Neural cell (in vitro differentiated cells): Measurements from ENCODE around the gene USP3. TPM values are rescaled to one million over a fixed set of nuclear protein-coding genes. Genes with fewer than 3 reads are reported as not detected.

Experiments
- H2AFZ ChIP-seq: fragments of 200-600, 300-800 bp; sonication (generic), shearing (Covaris generic); 2 replicates; pipeline ENCODE4 v1.6.0; 2014; ENCODE audit warnings: low read depth, mild to moderate bottlenecking, antibody characterized with exemption, low read length, moderate library complexity
- H3F3A ChIP-seq: fragments of 200-600 bp; shearing (Covaris generic); 2 replicates; pipeline ENCODE4 v1.6.1; 2016; ENCODE audit warnings: mild to moderate bottlenecking, moderate library complexity, mixed read lengths, antibody characterized with exemption, low read length; ENCODE audit not compliant: insufficient read depth, poor library complexity, severe bottlenecking
- H3K27ac ChIP-seq: fragments of 200-600, 300-800 bp; sonication (generic), shearing (Covaris generic); 2 replicates; pipeline ENCODE4 v1.5.1; 2014; ENCODE audit warnings: mild to moderate bottlenecking, low read length, moderate library complexity
- H3K27me3 ChIP-seq: fragments of 300-800, 200-600 bp; sonication (generic), shearing (Covaris generic); 2 replicates; pipeline ENCODE4 v1.6.0; 2014; ENCODE audit warnings: mild to moderate bottlenecking, low read depth, low read length, moderate library complexity; ENCODE audit not compliant: insufficient read depth
- H3K36me3 ChIP-seq: fragments of 300-800, 200-600 bp; sonication (generic), shearing (Covaris generic); 2 replicates; pipeline ENCODE4 v1.5.1; 2014; ENCODE audit warnings: mild to moderate bottlenecking, antibody characterized with exemption, low read length, moderate library complexity; ENCODE audit not compliant: insufficient read depth
- H3K4me2 ChIP-seq: fragments of 300-800, 200-600 bp; sonication (generic), shearing (Covaris generic); 2 replicates; pipeline ENCODE4 v1.6.0; 2014; ENCODE audit warnings: mild to moderate bottlenecking, low read length
- H3K4me3 ChIP-seq: fragments of 300-800, 200-600 bp; sonication (generic), shearing (Covaris generic); 2 replicates; pipeline ENCODE4 v1.5.1; 2014; ENCODE audit warnings: mild to moderate bottlenecking, low read length, moderate library complexity
- H3K79me2 ChIP-seq: fragments of 200-600 bp; shearing (Covaris generic); replicated peaks from 2 replicates; pipeline ENCODE4 v1.6.0; 2014; ENCODE audit warnings: mild to moderate bottlenecking, low read length, moderate library complexity; ENCODE audit not compliant: insufficient read depth
- H3K9ac ChIP-seq: fragments of 300-800, 200-600 bp; sonication (generic), shearing (Covaris generic); 2 replicates; pipeline ENCODE4 v1.6.1; 2016; ENCODE audit warnings: mild to moderate bottlenecking, low read length, mixed read lengths
- H3K9me2 ChIP-seq: fragments of 200-600 bp; shearing (Covaris generic); 2 replicates; pipeline ENCODE4 v1.6.1; 2016; ENCODE audit warnings: mild to moderate bottlenecking, low read length, mixed read lengths; ENCODE audit not compliant: insufficient read depth
- H3K9me3 ChIP-seq: fragments of 200-600, 300-800 bp; sonication (generic), shearing (Covaris generic); 2 replicates; pipeline ENCODE4 v1.6.1; 2016; ENCODE audit warnings: mild to moderate bottlenecking, mixed run types, low read length, moderate library complexity, mixed read lengths
- H4K20me1 ChIP-seq: fragments of 200-600 bp; shearing (Covaris generic); 2 replicates; pipeline ENCODE4 v1.6.1; 2016; ENCODE audit warnings: mild to moderate bottlenecking, mixed run types; ENCODE audit not compliant: insufficient read depth
- EP300 ChIP-seq: fragments of 450-650 bp; conservative IDR thresholded peaks from 2 replicates; pipeline ENCODE4 v1.6.1; 2014; ENCODE audit warnings: antibody characterized with exemption, mild to moderate bottlenecking, moderate library complexity; ENCODE audit not compliant: poor library complexity, severe bottlenecking
- EZH2 ChIP-seq: fragments of 200-600, 300-800 bp; shearing (Covaris generic), sonication (generic); IDR thresholded peaks from 2 replicates; pipeline ENCODE4 v1.6.1; 2014; ENCODE audit warnings: antibody characterized with exemption, low read length, borderline replicate concordance, mild to moderate bottlenecking; ENCODE audit not compliant: insufficient read depth, poor library complexity, severe bottlenecking
- MXI1 ChIP-seq: fragments of 450-650 bp; conservative IDR thresholded peaks from 2 replicates; pipeline ENCODE4 v1.6.1; 2014; ENCODE audit warnings: antibody characterized with exemption, mild to moderate bottlenecking; ENCODE audit not compliant: poor library complexity, severe bottlenecking
- POLR2AphosphoS5 ChIP-seq: IDR thresholded peaks from 2 replicates; pipeline ENCODE4 v1.6.1; 2012
- RAD21 ChIP-seq: fragments of 450-650 bp; conservative IDR thresholded peaks from 2 replicates; pipeline ENCODE4 v1.6.1; 2014; ENCODE audit warnings: antibody characterized with exemption, mild to moderate bottlenecking, moderate library complexity
- SMC3 ChIP-seq: fragments of 450-650 bp; conservative IDR thresholded peaks from 2 replicates; pipeline ENCODE4 v1.6.1; 2014; ENCODE audit warnings: antibody characterized with exemption, mild to moderate bottlenecking, moderate library complexity; ENCODE audit not compliant: poor library complexity
- TAF1 ChIP-seq: IDR thresholded peaks from 2 replicates; pipeline ENCODE4 v1.6.1; 2012; ENCODE audit warnings: low read depth
- polyA plus RNA-seq: library from polyadenylated mRNA; depleted of rRNA; stranded (reverse); fragments of >200 nt; gene quantifications from 2 replicates; pipeline ENCODE4 v1.2.3, GENCODE V29; 2014
- TF ChIP-seq, protein P1 (sequence below): IDR thresholded peaks from 2 replicates; pipeline ENCODE4 v1.6.1; 2012; ENCODE audit warnings: borderline replicate concordance
- TF ChIP-seq, protein P2 (sequence below): fragments of 450-650 bp; IDR thresholded peaks from 2 replicates; pipeline ENCODE4 v1.5.1; 2014; ENCODE audit warnings: antibody characterized with exemption, mild to moderate bottlenecking, moderate library complexity; ENCODE audit not compliant: poor library complexity, severe bottlenecking

The USP3 gene
- polyA plus RNA-seq, 1 donor from 2014 or later: 68.0 TPM

DNA sequence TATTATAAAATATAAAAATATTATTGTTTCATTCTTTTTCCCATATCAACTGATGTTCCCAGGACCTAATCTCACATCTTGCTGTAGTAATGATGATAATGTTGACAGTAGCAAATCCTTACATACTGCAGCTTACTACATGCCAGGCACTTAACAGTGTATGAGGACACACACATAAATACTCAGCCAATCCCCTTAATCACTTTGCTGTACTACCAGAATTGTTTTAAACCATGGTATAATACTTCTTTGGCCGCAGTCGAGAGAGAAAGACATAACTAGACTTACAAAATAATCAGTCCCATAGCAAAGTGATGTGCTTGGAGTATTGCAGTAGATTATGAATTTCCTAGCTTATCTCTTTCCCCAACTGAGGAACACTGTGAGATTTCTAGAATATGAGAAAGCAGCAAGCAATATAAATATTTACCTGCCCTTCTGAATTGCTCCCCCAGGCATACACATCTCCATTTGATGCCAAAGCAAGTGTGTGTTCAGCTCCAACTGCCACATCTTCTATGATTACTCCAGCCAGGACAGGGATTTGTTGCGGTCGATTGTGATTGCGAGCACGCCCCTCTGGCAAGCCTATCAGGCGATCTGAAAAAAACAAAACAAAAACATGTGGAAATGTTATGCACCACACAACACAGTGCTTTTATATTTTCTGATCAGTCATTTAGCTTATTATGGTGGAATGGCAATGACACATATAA lies 125.8 kb downstream of the USP3 start:
- no peak overlapping the region for H3K9ac ChIP-seq
- no peaks in the 10 kb centered on the region for H3K9me2 ChIP-seq
- peaks cover 19% of the 10 kb centered on the region for H3K36me3 ChIP-seq
- H3K4me3 ChIP-seq: no peak overlapping the region
- no peaks in the 10 kb centered on the region for H4K20me1 ChIP-seq
- H2AFZ ChIP-seq: no peak overlapping the region
- no peak overlapping the region for H3K27ac ChIP-seq
- H3K79me2 ChIP-seq: no peaks in the 10 kb centered on the region
- TF ChIP-seq POLR2AphosphoS5 (no peak), SMC3 (no peak), EZH2 (no peak), RAD21 (no peak), TAF1 (no peak), EP300 (no peak), MXI1 (no peak)
- TF ChIP-seq, protein P1, sequence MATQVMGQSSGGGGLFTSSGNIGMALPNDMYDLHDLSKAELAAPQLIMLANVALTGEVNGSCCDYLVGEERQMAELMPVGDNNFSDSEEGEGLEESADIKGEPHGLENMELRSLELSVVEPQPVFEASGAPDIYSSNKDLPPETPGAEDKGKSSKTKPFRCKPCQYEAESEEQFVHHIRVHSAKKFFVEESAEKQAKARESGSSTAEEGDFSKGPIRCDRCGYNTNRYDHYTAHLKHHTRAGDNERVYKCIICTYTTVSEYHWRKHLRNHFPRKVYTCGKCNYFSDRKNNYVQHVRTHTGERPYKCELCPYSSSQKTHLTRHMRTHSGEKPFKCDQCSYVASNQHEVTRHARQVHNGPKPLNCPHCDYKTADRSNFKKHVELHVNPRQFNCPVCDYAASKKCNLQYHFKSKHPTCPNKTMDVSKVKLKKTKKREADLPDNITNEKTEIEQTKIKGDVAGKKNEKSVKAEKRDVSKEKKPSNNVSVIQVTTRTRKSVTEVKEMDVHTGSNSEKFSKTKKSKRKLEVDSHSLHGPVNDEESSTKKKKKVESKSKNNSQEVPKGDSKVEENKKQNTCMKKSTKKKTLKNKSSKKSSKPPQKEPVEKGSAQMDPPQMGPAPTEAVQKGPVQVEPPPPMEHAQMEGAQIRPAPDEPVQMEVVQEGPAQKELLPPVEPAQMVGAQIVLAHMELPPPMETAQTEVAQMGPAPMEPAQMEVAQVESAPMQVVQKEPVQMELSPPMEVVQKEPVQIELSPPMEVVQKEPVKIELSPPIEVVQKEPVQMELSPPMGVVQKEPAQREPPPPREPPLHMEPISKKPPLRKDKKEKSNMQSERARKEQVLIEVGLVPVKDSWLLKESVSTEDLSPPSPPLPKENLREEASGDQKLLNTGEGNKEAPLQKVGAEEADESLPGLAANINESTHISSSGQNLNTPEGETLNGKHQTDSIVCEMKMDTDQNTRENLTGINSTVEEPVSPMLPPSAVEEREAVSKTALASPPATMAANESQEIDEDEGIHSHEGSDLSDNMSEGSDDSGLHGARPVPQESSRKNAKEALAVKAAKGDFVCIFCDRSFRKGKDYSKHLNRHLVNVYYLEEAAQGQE: no peak
- TF ChIP-seq, protein P2, sequence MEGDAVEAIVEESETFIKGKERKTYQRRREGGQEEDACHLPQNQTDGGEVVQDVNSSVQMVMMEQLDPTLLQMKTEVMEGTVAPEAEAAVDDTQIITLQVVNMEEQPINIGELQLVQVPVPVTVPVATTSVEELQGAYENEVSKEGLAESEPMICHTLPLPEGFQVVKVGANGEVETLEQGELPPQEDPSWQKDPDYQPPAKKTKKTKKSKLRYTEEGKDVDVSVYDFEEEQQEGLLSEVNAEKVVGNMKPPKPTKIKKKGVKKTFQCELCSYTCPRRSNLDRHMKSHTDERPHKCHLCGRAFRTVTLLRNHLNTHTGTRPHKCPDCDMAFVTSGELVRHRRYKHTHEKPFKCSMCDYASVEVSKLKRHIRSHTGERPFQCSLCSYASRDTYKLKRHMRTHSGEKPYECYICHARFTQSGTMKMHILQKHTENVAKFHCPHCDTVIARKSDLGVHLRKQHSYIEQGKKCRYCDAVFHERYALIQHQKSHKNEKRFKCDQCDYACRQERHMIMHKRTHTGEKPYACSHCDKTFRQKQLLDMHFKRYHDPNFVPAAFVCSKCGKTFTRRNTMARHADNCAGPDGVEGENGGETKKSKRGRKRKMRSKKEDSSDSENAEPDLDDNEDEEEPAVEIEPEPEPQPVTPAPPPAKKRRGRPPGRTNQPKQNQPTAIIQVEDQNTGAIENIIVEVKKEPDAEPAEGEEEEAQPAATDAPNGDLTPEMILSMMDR: no peak
- no peaks in the 10 kb centered on the region for H3K27me3 ChIP-seq
- no peak overlapping the region for H3K4me2 ChIP-seq
- H3F3A ChIP-seq: no peaks in the 10 kb centered on the region
- no peaks in the 10 kb centered on the region for H3K9me3 ChIP-seq

DNA sequence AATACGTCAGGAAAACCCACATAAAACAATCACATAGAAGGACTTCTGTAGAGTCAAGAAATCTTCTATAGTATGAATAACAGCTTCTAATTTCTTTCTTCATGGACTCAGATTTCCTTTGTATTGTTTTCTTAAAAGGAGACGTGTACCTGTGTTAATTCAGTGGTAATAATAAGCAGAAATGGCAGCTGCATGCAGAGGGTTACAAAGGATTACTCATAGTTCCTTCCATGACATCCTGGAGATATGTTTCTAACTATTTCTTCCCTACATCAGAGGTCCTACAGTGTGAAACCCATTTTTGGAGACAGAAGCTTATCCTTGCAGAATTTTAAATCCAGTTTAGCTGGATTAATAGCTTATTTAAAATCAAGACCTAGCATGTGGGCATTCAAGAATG lies 128.9 kb downstream of the USP3 start:
- Histone ChIP-seq H3K27ac (no peak overlapping the region), H3K4me2 (no peak overlapping the region), H4K20me1 (no peaks in the 10 kb centered on the region), H3F3A (no peaks in the 10 kb centered on the region), H2AFZ (no peak overlapping the region), H3K27me3 (no peaks in the 10 kb centered on the region), H3K9me2 (no peaks in the 10 kb centered on the region), H3K79me2 (no peaks in the 10 kb centered on the region), H3K9me3 (no peaks in the 10 kb centered on the region), H3K4me3 (no peak overlapping the region), H3K36me3 (peaks cover 19% of the 10 kb centered on the region), H3K9ac (no peak overlapping the region)
- TF ChIP-seq EZH2 (no peak), TAF1 (no peak), EP300 (no peak), POLR2AphosphoS5 (no peak), SMC3 (no peak), MXI1 (no peak), RAD21 (no peak)
- TF ChIP-seq, protein P2: no peak
- TF ChIP-seq, protein P1: no peak
